IMR-90 (cell line): Measurements from ENCODE around the gene PTPRG. TPM values are rescaled to one million over a fixed set of nuclear protein-coding genes. Genes with fewer than 3 reads are reported as not detected.

Experiments used
- ATAC-seq: fragments of 200-7000 bp; cut with Tn5 transposase; 2 replicates; pipeline ENCODE4 v1.9.1; 2020; ENCODE audit warnings: low read depth, mild to moderate bottlenecking, moderate library complexity
- BruUV-seq: library from RNA; stranded (reverse); fragments of 400-500 nt; replicated peaks from 2 replicates; lab custom pipeline; 2021; lab: Mats Ljungman, UMichigan
- CTCF ChIA-PET: fragments of 300-600 bp; formaldehyde crosslinking; extraction: SDS; loops from one replicate; lab custom pipeline; 2021; ENCODE audit warnings: antibody characterized with exemption; lab: Yijun Ruan, JAX
- POLR2A ChIA-PET: fragments of 300-600 bp; sonication (Branson Sonifier 250); formaldehyde crosslinking; loops from one replicate; lab custom pipeline; 2022; ENCODE audit warnings: antibody characterized with exemption; ENCODE audit not compliant: unreplicated experiment; lab: Charles Lee
- DNase-seq: peaks from one replicate; pipeline ENCODE4 v3.0.0; 2013
- H2AFZ ChIP-seq: replicated peaks from 2 replicates; pipeline ENCODE3; 2013; ENCODE audit warnings: low read length, mild to moderate bottlenecking; ENCODE audit not compliant: poor library complexity
- H2AK5ac ChIP-seq: 2 replicates; pipeline ENCODE4 v1.6.1; 2013; ENCODE audit warnings: low read depth, low read length, inconsistent platforms
- H2AK9ac ChIP-seq: replicated peaks from 2 replicates; pipeline ENCODE3; 2013; ENCODE audit warnings: mild to moderate bottlenecking, low read depth, low read length, moderate library complexity; ENCODE audit not compliant: poor library complexity
- H2BK120ac ChIP-seq: 2 replicates; pipeline ENCODE4 v1.6.1; 2013; ENCODE audit warnings: low read depth, low read length, inconsistent platforms
- H2BK15ac ChIP-seq: 3 replicates; pipeline ENCODE4 v1.6.1; 2013; ENCODE audit warnings: low read depth, low read length, inconsistent platforms
- H2BK20ac ChIP-seq: 2 replicates; pipeline ENCODE4 v1.6.1; 2013; ENCODE audit warnings: low read depth, mild to moderate bottlenecking, inconsistent platforms, low read length, moderate library complexity
- H2BK5ac ChIP-seq: 2 replicates; pipeline ENCODE4 v1.6.1; 2013; ENCODE audit warnings: mild to moderate bottlenecking, low read depth, low read length, inconsistent platforms; ENCODE audit not compliant: poor library complexity, severe bottlenecking
- H3K14ac ChIP-seq: replicated peaks from 2 replicates; pipeline ENCODE4 v1.6.1; 2013; ENCODE audit warnings: low read depth, low read length, inconsistent platforms
- H3K18ac ChIP-seq: 2 replicates; pipeline ENCODE4 v1.6.1; 2013; ENCODE audit warnings: low read depth, low read length, control low read depth
- H3K23ac ChIP-seq: 2 replicates; pipeline ENCODE4 v1.6.1; 2013; ENCODE audit warnings: low read depth, low read length, inconsistent platforms
- H3K27ac ChIP-seq: 2 replicates; pipeline ENCODE4 v1.5.1; 2013; ENCODE audit warnings: mild to moderate bottlenecking, control low read depth, low read length; ENCODE audit not compliant: insufficient read depth
- H3K27me3 ChIP-seq: 2 replicates; pipeline ENCODE4 v1.6.1; 2013; ENCODE audit warnings: low read length; ENCODE audit not compliant: control insufficient read depth, insufficient read depth
- H3K36me3 ChIP-seq: 2 replicates; pipeline ENCODE4 v1.6.1; 2013; ENCODE audit warnings: low read length, mixed read lengths; ENCODE audit not compliant: control insufficient read depth, insufficient read depth
- H3K4ac ChIP-seq: 2 replicates; pipeline ENCODE4 v1.6.1; 2013; ENCODE audit warnings: low read depth, low read length, inconsistent platforms
- H3K4me1 ChIP-seq: 2 replicates; pipeline ENCODE4 v1.6.1; 2013; ENCODE audit warnings: low read length, mixed read lengths; ENCODE audit not compliant: control insufficient read depth, insufficient read depth
- H3K4me2 ChIP-seq: 2 replicates; pipeline ENCODE4 v1.6.1; 2013; ENCODE audit warnings: low read depth, mild to moderate bottlenecking, control low read depth, low read length, moderate library complexity
- H3K4me3 ChIP-seq: 2 replicates; pipeline ENCODE4 v1.5.1; 2013; ENCODE audit warnings: low read depth, mild to moderate bottlenecking, control low read depth, low read length, moderate library complexity; ENCODE audit not compliant: insufficient read depth
- H3K56ac ChIP-seq: 2 replicates; pipeline ENCODE4 v1.6.1; 2013; ENCODE audit warnings: low read length, inconsistent platforms; ENCODE audit not compliant: insufficient read depth; ENCODE audit errors: extremely low read depth
- H3K79me1 ChIP-seq, 2 experiments: 2 replicates each; pipeline ENCODE4 v1.6.1; 2013; ENCODE audit warnings: low read length in 2 of 2, inconsistent platforms in 1 of 2, low read depth in 1 of 2
- H3K9ac ChIP-seq: 2 replicates; pipeline ENCODE4 v1.6.1; 2013; ENCODE audit warnings: low read depth, low read length, control low read depth
- H3K9me1 ChIP-seq: 2 replicates; pipeline ENCODE4 v1.6.1; 2013; ENCODE audit warnings: low read length, inconsistent platforms; ENCODE audit not compliant: insufficient read depth
- H3K9me3 ChIP-seq: 2 replicates; pipeline ENCODE4 v1.6.1; 2013; ENCODE audit warnings: low read length; ENCODE audit not compliant: control insufficient read depth, insufficient read depth
- H4K20me1 ChIP-seq: 2 replicates; pipeline ENCODE4 v1.6.1; 2013; ENCODE audit warnings: low read length, inconsistent platforms; ENCODE audit not compliant: insufficient read depth
- H4K5ac ChIP-seq: 2 replicates; pipeline ENCODE4 v1.6.1; 2013; ENCODE audit warnings: mild to moderate bottlenecking, low read depth, low read length, control low read depth
- H4K8ac ChIP-seq, 2 experiments: 2 replicates each; pipeline ENCODE4 v1.6.1; 2013; ENCODE audit warnings: low read depth in 2 of 2, low read length in 2 of 2, control low read depth in 1 of 2, inconsistent platforms in 1 of 2
- H4K91ac ChIP-seq: 2 replicates; pipeline ENCODE4 v1.6.1; 2013; ENCODE audit warnings: low read depth, low read length, inconsistent platforms; ENCODE audit not compliant: insufficient read depth
- BHLHE40 ChIP-seq: fragments of 150-350 bp; IDR thresholded peaks from 2 replicates; pipeline ENCODE4 v1.6.1; 2016; ENCODE audit warnings: mild to moderate bottlenecking, low read depth, low read length
- CEBPB ChIP-seq: IDR thresholded peaks from 2 replicates; pipeline ENCODE4 v1.6.1; 2012; ENCODE audit warnings: low read depth, low read length, improper control_type of control experiment
- CHD1 ChIP-seq: IDR thresholded peaks from 2 replicates; pipeline ENCODE4 v1.6.1; 2012; ENCODE audit warnings: low read depth, low read length, improper control_type of control experiment
- CTCF ChIP-seq: conservative IDR thresholded peaks from 2 replicates; pipeline ENCODE4 v1.5.1; 2012; ENCODE audit warnings: mild to moderate bottlenecking, low read depth, low read length, improper control_type of control experiment
- ELK1 ChIP-seq: fragments of 150-350 bp; IDR thresholded peaks from 2 replicates; pipeline ENCODE4 v1.6.1; 2016; ENCODE audit warnings: low read depth, mild to moderate bottlenecking, low read length, moderate library complexity, borderline replicate concordance
- FOS ChIP-seq: fragments of 150-350 bp; IDR thresholded peaks from 2 replicates; pipeline ENCODE4 v1.6.1; 2016; ENCODE audit warnings: low read depth, low read length
- MAFK ChIP-seq: IDR thresholded peaks from 2 replicates; pipeline ENCODE4 v1.6.1; 2012; ENCODE audit warnings: low read depth, low read length, improper control_type of control experiment
- MAZ ChIP-seq: IDR thresholded peaks from 2 replicates; pipeline ENCODE4 v1.6.1; 2012; ENCODE audit warnings: low read depth, mild to moderate bottlenecking, low read length, improper control_type of control experiment, moderate library complexity, borderline replicate concordance
- MXI1 ChIP-seq: IDR thresholded peaks from 2 replicates; pipeline ENCODE4 v1.6.1; 2012; ENCODE audit warnings: low read depth, mild to moderate bottlenecking, low read length, moderate library complexity, borderline replicate concordance
- NFE2L2 ChIP-seq: fragments of 150-350 bp; IDR thresholded peaks from 2 replicates; pipeline ENCODE4 v1.6.1; 2016; ENCODE audit warnings: low read depth, mild to moderate bottlenecking, low read length
- POLR2A ChIP-seq: IDR thresholded peaks from 2 replicates; pipeline ENCODE4 v1.6.1; 2012; ENCODE audit warnings: mild to moderate bottlenecking, low read depth, low read length
- RAD21 ChIP-seq: IDR thresholded peaks from 2 replicates; pipeline ENCODE4 v1.6.1; 2012; ENCODE audit warnings: low read length, improper control_type of control experiment
- RCOR1 ChIP-seq: IDR thresholded peaks from 2 replicates; pipeline ENCODE4 v1.6.1; 2012; ENCODE audit warnings: mild to moderate bottlenecking, low read length, improper control_type of control experiment; ENCODE audit not compliant: insufficient replicate concordance
- RFX5 ChIP-seq: IDR thresholded peaks from 2 replicates; pipeline ENCODE4 v1.8.0; 2012; ENCODE audit warnings: low read depth, mild to moderate bottlenecking, low read length, moderate library complexity
- SMC3 ChIP-seq: fragments of 150-350 bp; IDR thresholded peaks from 2 replicates; pipeline ENCODE4 v1.6.1; 2016; ENCODE audit warnings: low read depth, mild to moderate bottlenecking, antibody characterized with exemption, low read length, moderate library complexity
- USF2 ChIP-seq: fragments of 150-350 bp; IDR thresholded peaks from 2 replicates; pipeline ENCODE4 v1.6.1; 2017; ENCODE audit warnings: mild to moderate bottlenecking, antibody characterized with exemption, low read length, low read depth
- WGBS, 2 experiments: methylation state at CpG; one replicate each; pipeline versions ENCODE4 v1.1.5 to v1.1.7; 2013; ENCODE audit warnings: missing lambda C conversion rate in 2 of 2; ENCODE audit not compliant: insufficient read length in 1 of 2; ENCODE audit errors: extremely low coverage in 2 of 2; 5-methylcytosine and 5-hydroxymethylcytosine counted together
- dilution Hi-C: fragments of 300-500 bp; cut with HindIII; formaldehyde crosslinking; loops from one replicate; pipeline ENCODE4 v1.14.3; 2018; ENCODE audit warnings: low sequenced_read_pairs; ENCODE audit not compliant: unreplicated experiment
- in situ Hi-C: fragments of 300-500 bp; cut with MboI; formaldehyde crosslinking; loops from 3 replicates; pipeline ENCODE4 v1.14.3; 2019; ENCODE audit warnings: low sequenced_read_pairs, inconsistent platforms, mixed read lengths
- intact Hi-C: fragments of 100-400 bp; cut with micrococcal nuclease; formaldehyde crosslinking; loops from 2 replicates; pipeline ENCODE4 v1.10.0; 2022
- polyA plus RNA-seq, 3 experiments: library from polyadenylated mRNA; depleted of rRNA; stranded (reverse); fragments of >200 nt; gene quantifications; 2 replicates each; pipeline ENCODE4 v1.2.3, GENCODE V29; 2012; ENCODE audit warnings: low replicate concordance in 1 of 3
- total RNA-seq: library from RNA; depleted of rRNA; stranded (reverse); fragments of >200 nt; gene quantifications from 2 replicates; pipeline ENCODE4 v1.2.3, GENCODE V29; 2012

PTPRG gene
- total and polyA plus RNA-seq, 2 of the 4 experiments (the other 2 are of a cell fraction), result 7.7 to 31.0 TPM

GRCh38 chr3:61577760-61578159, 16.4 kb downstream of the PTPRG start:
- ChIA-PET POLR2A (no interaction called here), CTCF (interaction anchor here (0.9 to 1.0 kb wide), 2 partner anchors 10 to 419 kb away, joined by 4 read pairs; no protein-coding TSS in a partner anchor)
- no peak overlapping the region for H3K4me2 ChIP-seq
- no peak for TF ChIP-seq ELK1
- no peak for TF ChIP-seq CHD1
- no peak for TF ChIP-seq FOS
- TF ChIP-seq POLR2A, result no peak
- TF ChIP-seq BHLHE40, result no peak
- TF ChIP-seq NFE2L2, result no peak
- no peak for TF ChIP-seq MAZ
- no peak for TF ChIP-seq RFX5
- no peak for TF ChIP-seq USF2
- TF ChIP-seq SMC3, result no peak
- no peak for TF ChIP-seq CEBPB
- no peak for TF ChIP-seq RAD21
- no peak for TF ChIP-seq RCOR1
- TF ChIP-seq CTCF, result no peak
- no peak for TF ChIP-seq MAFK
- TF ChIP-seq MXI1, result no peak
- no peak overlapping the region for H2BK15ac ChIP-seq
- no peak overlapping the region for H4K91ac ChIP-seq
- no peak overlapping the region for H2AFZ ChIP-seq
- H3K36me3 ChIP-seq, result no peaks in the 10 kb centered on the region; the same call in 1 of the 2 replicates
- H2AK9ac ChIP-seq, result no peak overlapping the region
- no peak overlapping the region for H3K23ac ChIP-seq
- H3K27ac ChIP-seq, result no peak overlapping the region
- peaks cover 7% of the 10 kb centered on the region for H4K20me1 ChIP-seq
- no peak overlapping the region for H3K4me3 ChIP-seq
- no peak overlapping the region for H4K8ac ChIP-seq
- intact Hi-C loops, result no loop called here
- no peak overlapping the region for H3K56ac ChIP-seq
- H3K79me1 ChIP-seq, result peaks cover 48 to 80% of the 10 kb centered on the region in 2 experiments
- in situ Hi-C loops, result no loop called here
- dilution Hi-C loops, result no loop called here
- H4K5ac ChIP-seq, result no peak overlapping the region
- DNase-seq (no peak), ATAC-seq (no peak)
- no TSS peak for BruUV-seq
- peaks cover 6% of the 10 kb centered on the region; the same call in 1 of the 2 replicates for H3K4me1 ChIP-seq
- no peak overlapping the region for H2BK20ac ChIP-seq
- no peaks in the 10 kb centered on the region for H3K27me3 ChIP-seq
- no peak overlapping the region for H2BK120ac ChIP-seq
- H3K4ac ChIP-seq, result no peak overlapping the region
- no peaks in the 10 kb centered on the region for H3K9me3 ChIP-seq
- H3K9me1 ChIP-seq, result peaks cover 7% of the 10 kb centered on the region
- WGBS, 2 experiments, result 100% methylated on average over 1 of the region's 3 CpGs; no CpG with 5 or more reads in 1 of the 2 experiments
- no peak overlapping the region for H2AK5ac ChIP-seq
- H2BK5ac ChIP-seq, result no peak overlapping the region
- no peak overlapping the region for H3K9ac ChIP-seq
- no peak overlapping the region for H3K14ac ChIP-seq
- H3K18ac ChIP-seq, result no peak overlapping the region
